ENCODE data around the gene ARHGAP22. TPM values are rescaled to one million over a fixed set of nuclear protein-coding genes. Genes with fewer than 3 reads are reported as not detected.

The ARHGAP22 gene
- total RNA-seq, 4 donors from 2014 or later, result 3.2 to 24.0 (median 9.9) TPM

GRCh38 chr10:48542471-48543181 is 62.2 kb downstream of the ARHGAP22 start:
- DNase-seq (ENCODE audit: low spot score) (no peak), ATAC-seq (ENCODE audit: low FRiP score) (no peak)
- TF ChIP-seq CTCF (IDR thresholded peaks at IDR 0.05), result no peak

GRCh38 chr10:48541144-48541795 is 63.6 kb downstream of the ARHGAP22 start:
- no peak for TF ChIP-seq CTCF (IDR thresholded peaks at IDR 0.05)
- ATAC-seq (ENCODE audit: low FRiP score) (no peak), DNase-seq (ENCODE audit: low spot score) (no peak)

GRCh38 chr10:48538611-48539010 is 66.3 kb downstream of the ARHGAP22 start:
- no peak for ATAC-seq (ENCODE audit: low FRiP score)
- TF ChIP-seq CTCF (IDR thresholded peaks at IDR 0.05), result no peak
- no peak for DNase-seq (ENCODE audit: low spot score)

GRCh38 chr10:48536916-48537890 is 67.7 kb downstream of the ARHGAP22 start:
- no peak for ATAC-seq (ENCODE audit: low FRiP score)
- no peak for TF ChIP-seq CTCF (IDR thresholded peaks at IDR 0.05)
- DNase-seq (ENCODE audit: low spot score), result no peak

GRCh38 chr10:48536156-48536500 is 68.7 kb downstream of the ARHGAP22 start:
- DNase-seq (ENCODE audit: low spot score) (no peak), ATAC-seq (ENCODE audit: low FRiP score) (no peak)
- TF ChIP-seq CTCF (IDR thresholded peaks at IDR 0.05), result no peak

GRCh38 chr10:48535416-48536155 is 69.3 kb downstream of the ARHGAP22 start:
- no peak for TF ChIP-seq CTCF (IDR thresholded peaks at IDR 0.05)
- DNase-seq (ENCODE audit: low spot score), result no peak
- no peak for ATAC-seq (ENCODE audit: low FRiP score)

All from omental fat pad (tissue), 4 donors.